A673 (cell line): ENCODE measurements around the gene NFATC2. TPM values are rescaled to one million over a fixed set of nuclear protein-coding genes. Genes with fewer than 3 reads are reported as not detected.
"Not testable (repeated sequence)": the region's sequence is repeated elsewhere in the genome, so short reads cannot be mapped to it uniquely, and the experiment has no call there.

Experiments used
- BruUV-seq: library from RNA; stranded (reverse); fragments of 400-500 nt; replicated peaks from 2 replicates; lab custom pipeline; 2021; lab: Mats Ljungman, UMichigan
- CTCF ChIA-PET: fragments of 300-600 bp; sonication (Branson Sonifier 250); formaldehyde crosslinking; loops from one replicate; lab custom pipeline; 2022; ENCODE audit warnings: antibody characterized with exemption; lab: Charles Lee
- POLR2A ChIA-PET: fragments of 300-600 bp; sonication (Branson Sonifier 250); formaldehyde crosslinking; loops from one replicate; lab custom pipeline; 2022; ENCODE audit warnings: antibody characterized with exemption; ENCODE audit not compliant: low non-redundant PET; lab: Charles Lee
- DNase-seq: peaks from one replicate; pipeline ENCODE4 v3.0.0-alpha.2; 2015; ENCODE audit warnings: low spot score
- H3K27ac ChIP-seq: fragments of 200-600 bp; sonication (generic); 2 replicates; pipeline ENCODE4 v1.5.1; 2016; ENCODE audit warnings: mixed run types, low read depth, mild to moderate bottlenecking, mixed read lengths, antibody characterized with exemption, low read length; ENCODE audit not compliant: poor library complexity, severe bottlenecking
- H3K27me3 ChIP-seq: fragments of 200-600 bp; sonication (generic); replicated peaks from 2 replicates; pipeline ENCODE4 v1.6.1; 2017; ENCODE audit warnings: mixed run types, low read depth, mild to moderate bottlenecking, mixed read lengths, antibody characterized with exemption, low read length; ENCODE audit not compliant: insufficient read depth, poor library complexity
- H3K36me3 ChIP-seq: fragments of 200-600 bp; sonication (generic); 2 replicates; pipeline ENCODE4 v1.6.1; 2016; ENCODE audit warnings: mixed run types, mild to moderate bottlenecking, mixed read lengths, antibody characterized with exemption, low read length; ENCODE audit not compliant: insufficient read depth, poor library complexity, severe bottlenecking
- H3K4me1 ChIP-seq: fragments of 200-600 bp; sonication (generic); 2 replicates; pipeline ENCODE4 v1.6.1; 2017; ENCODE audit warnings: mixed run types, mild to moderate bottlenecking, mixed read lengths, antibody characterized with exemption, low read length; ENCODE audit not compliant: insufficient read depth, poor library complexity, severe bottlenecking
- H3K4me3 ChIP-seq: fragments of 200-600 bp; sonication (generic); 2 replicates; pipeline ENCODE4 v1.5.1; 2016; ENCODE audit warnings: low read depth, mixed run types, mild to moderate bottlenecking, mixed read lengths, low read length; ENCODE audit not compliant: poor library complexity, severe bottlenecking
- H3K9me3 ChIP-seq: fragments of 200-600 bp; sonication (generic); 2 replicates; pipeline ENCODE4 v1.6.1; 2016; ENCODE audit warnings: mixed run types, low read depth, mild to moderate bottlenecking, mixed read lengths, antibody characterized with exemption, low read length; ENCODE audit not compliant: poor library complexity, severe bottlenecking
- CTCF ChIP-seq: fragments of 300-800, 200-600 bp; sonication (generic); conservative IDR thresholded peaks from 2 replicates; pipeline ENCODE4 v1.5.1; 2017; ENCODE audit warnings: low read depth, mild to moderate bottlenecking, antibody characterized with exemption, low read length, moderate library complexity, mixed read lengths
- EZH2 ChIP-seq: fragments of 200-600 bp; sonication (generic); IDR thresholded peaks from 2 replicates; pipeline ENCODE4 v1.6.1; 2017; ENCODE audit warnings: borderline replicate concordance, low read depth, mild to moderate bottlenecking, mixed read lengths, antibody characterized with exemption, low read length; ENCODE audit not compliant: poor library complexity, severe bottlenecking
- intact Hi-C: fragments of 100-400 bp; cut with micrococcal nuclease; formaldehyde crosslinking; loops from one replicate; pipeline ENCODE4 v1.10.0; 2022; ENCODE audit not compliant: unreplicated experiment
- total RNA-seq: library from RNA; stranded (reverse); gene quantifications from 2 replicates; pipeline ENCODE4 v1.2.3, GENCODE V29; 2021

The NFATC2 gene
- total RNA-seq, 1 experiment from 2014 or later, result 0.64 TPM

- H3K9me3 ChIP-seq, result no peaks in the 10 kb centered on the region
- POLR2A ChIA-PET, result no interaction called here
- no peak for DNase-seq
- intact Hi-C loops, result no loop called here
- H3K27me3 ChIP-seq, result no peaks in the 10 kb centered on the region
- no peak for TF ChIP-seq EZH2
- no peak for TF ChIP-seq CTCF
- CTCF ChIA-PET, result no interaction called here
- no peaks in the 10 kb centered on the region for H3K4me1 ChIP-seq
- no peak overlapping the region for H3K27ac ChIP-seq
- BruUV-seq, result no TSS peak
- H3K36me3 ChIP-seq, result no peaks in the 10 kb centered on the region
- no peak overlapping the region for H3K4me3 ChIP-seq
These were observed 28.4 kb upstream of the NFATC2 start for GRCh38 chr20:51570739-51571459.

GRCh38 chr20:51569815-51570738, 27.6 kb upstream of the NFATC2 start:
- Histone ChIP-seq H3K27ac (no peak overlapping the region), H3K9me3 (no peaks in the 10 kb centered on the region), H3K27me3 (no peaks in the 10 kb centered on the region), H3K4me1 (no peaks in the 10 kb centered on the region), H3K36me3 (no peaks in the 10 kb centered on the region), H3K4me3 (no peak overlapping the region)
- no peak for DNase-seq
- BruUV-seq, result no TSS peak
- TF ChIP-seq CTCF (no peak), EZH2 (no peak)
- POLR2A ChIA-PET, result no interaction called here
- CTCF ChIA-PET, result no interaction called here
- intact Hi-C loops, result no loop called here

- H3K9me3 ChIP-seq, CTCF ChIA-PET, H3K27me3 ChIP-seq, intact Hi-C loops, DNase-seq, H3K4me1 ChIP-seq, H3K36me3 ChIP-seq, H3K4me3 ChIP-seq, BruUV-seq, POLR2A ChIA-PET, H3K27ac ChIP-seq: not testable (repeated sequence)
These were observed 26.0 kb upstream of the NFATC2 start for GRCh38 chr20:51568533-51568932.
